ENCODE results near the gene SBF2.

The SBF2 gene

GRCh38 chr11:10317151-10317755 lies 23.2 kb upstream of the SBF2 start:
- FAIRE-seq = no peak

GRCh38 chr11:10315083-10315482 lies 21.1 kb upstream of the SBF2 start:
- FAIRE-seq = no peak

- peak; percentile 95 for FAIRE-seq
These were observed 20.4 kb upstream of the SBF2 start for GRCh38 chr11:10314199-10315072.

GRCh38 chr11:10311802-10312201 lies 17.8 kb upstream of the SBF2 start:
- no peak for FAIRE-seq

- no peak for FAIRE-seq
These were observed 16.4 kb upstream of the SBF2 start for GRCh38 chr11:10310301-10310841.

GRCh38 chr11:10309163-10310093 lies 15.4 kb upstream of the SBF2 start:
- FAIRE-seq = no peak

GRCh38 chr11:10308201-10308954 lies 14.4 kb upstream of the SBF2 start:
- FAIRE-seq = no peak

- FAIRE-seq = no peak
These were observed 13.6 kb upstream of the SBF2 start for GRCh38 chr11:10307400-10308200.

GRCh38 chr11:10307022-10307399 lies 13.0 kb upstream of the SBF2 start:
- no peak for FAIRE-seq

- FAIRE-seq = no peak
These were observed 12.2 kb upstream of the SBF2 start for GRCh38 chr11:10305964-10306918.

- no peak for FAIRE-seq
These were observed 11.4 kb upstream of the SBF2 start for GRCh38 chr11:10305262-10305963.

- no peak for FAIRE-seq
These were observed 10.7 kb upstream of the SBF2 start, which contains the start of gene ADM for GRCh38 chr11:10304495-10305261. Gene ADM (plus strand): TSS chr11:10305073. CDS start chr11:10305701, 628 bp downstream.

- FAIRE-seq = no peak
These were observed 9.7 kb upstream of the SBF2 start for GRCh38 chr11:10303558-10304363.

GRCh38 chr11:10302744-10303557 lies 8.9 kb upstream of the SBF2 start:
- FAIRE-seq = no peak

GRCh38 chr11:10302359-10302743 lies 8.3 kb upstream of the SBF2 start:
- no peak for FAIRE-seq

- no peak for FAIRE-seq
These were observed 7.8 kb upstream of the SBF2 start for GRCh38 chr11:10301656-10302358.
